NT2/D1 (cell line): ENCODE measurements around the gene PRKD2.

Experiments
- SUZ12 ChIP-seq: IDR thresholded peaks from 2 replicates; pipeline ENCODE4 v1.6.1; 2011; ENCODE audit not compliant: insufficient read length, insufficient read depth; ENCODE audit errors: extremely low read depth
- YY1 ChIP-seq: IDR thresholded peaks from 2 replicates; pipeline ENCODE4 v1.6.1; 2011; ENCODE audit not compliant: insufficient read length, insufficient read depth
- ZNF274 ChIP-seq: IDR thresholded peaks from 2 replicates; pipeline ENCODE4 v1.6.1; 2011; ENCODE audit warnings: mild to moderate bottlenecking, low read depth, low read length

- TF ChIP-seq YY1 (no peak), ZNF274 (no peak), SUZ12 (no peak)
Measured at GRCh38 chr19:46714444-46715106, 2.3 kb downstream of the PRKD2 start.
